Measurements from ENCODE around the gene SETD6. TPM values are rescaled to one million over a fixed set of nuclear protein-coding genes. Genes with fewer than 3 reads are reported as not detected.

The SETD6 gene
- total and polyA plus RNA-seq, 2 of the 8 experiments (the other 6 are each of a cell fraction or from before 2014, with no cell fraction given) = 25.3 to 40.5 TPM

DNA sequence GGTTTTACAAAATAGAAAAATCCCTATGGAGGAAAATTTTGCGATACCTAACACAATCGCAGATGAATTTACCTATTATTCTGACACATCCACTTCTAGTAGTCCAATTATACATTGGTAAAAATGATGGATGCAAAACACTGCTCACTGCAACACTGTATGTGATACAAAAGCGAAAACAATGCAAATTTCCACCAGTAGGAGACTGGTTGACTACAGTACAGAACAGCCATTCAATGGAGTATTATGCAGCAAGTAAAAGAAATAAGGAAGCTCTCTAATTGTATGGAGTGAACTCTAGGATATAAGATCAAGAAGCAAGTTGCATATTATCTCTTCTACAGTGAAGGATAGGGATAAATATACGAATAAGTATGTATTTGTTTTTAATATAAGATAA, 48.5 kb downstream of the SETD6 start:
- Histone ChIP-seq H3K18ac (ENCODE audit: extremely low read depth, low read length) (no peak overlapping the region), H3K27ac (ENCODE audit: low read depth, low read length) (no peak overlapping the region), H3K9me3 (ENCODE audit: insufficient read depth in 2 of 2, low read depth in 1 of 2, low read length in 1 of 2) (no peaks in the 10 kb centered on the region), H3K79me2 (ENCODE audit: control insufficient read depth in 1 of 2, insufficient read depth in 2 of 2, low read length in 2 of 2) (peaks cover 0 to 31% of the 10 kb centered on the region in 2 experiments; a peak in 1 of 4 replicates), H2AK5ac (ENCODE audit: low read depth, low read length) (no peak overlapping the region), H2BK15ac (ENCODE audit: low read length) (no peak overlapping the region), H2BK120ac (replicated peaks; ENCODE audit: low read depth, low read length) (no peak overlapping the region), H3K14ac (ENCODE audit: insufficient read length) (no peak overlapping the region), H4K20me1 (replicated peaks in 1 of 2; ENCODE audit: control insufficient read depth in 1 of 2, insufficient read depth in 2 of 2, low read length in 2 of 2) (peaks cover 4 to 7% of the 10 kb centered on the region in 2 experiments), H3K56ac (replicated peaks; ENCODE audit: insufficient read length, low read depth, low read length) (no peak overlapping the region), H3K79me1 (ENCODE audit: low read depth, low read length) (no peaks in the 10 kb centered on the region; the same call in 1 of the 2 replicates), H3K4ac (replicated peaks; ENCODE audit: insufficient read length, low read depth, low read length) (no peak overlapping the region), H2BK5ac (ENCODE audit: low read depth, low read length) (no peak overlapping the region), H3K27me3 (replicated peaks in 1 of 4; ENCODE audit: control insufficient read depth in 3 of 4, extremely low read depth in 1 of 4, insufficient read depth in 3 of 4, low read length in 3 of 4) (no peaks in the 10 kb centered on the region), H3K9ac (replicated peaks in 1 of 4; ENCODE audit: extremely low read depth in 1 of 4, low read depth in 3 of 4, low read length in 3 of 4) (no peak overlapping the region), H2BK20ac (ENCODE audit: low read length) (no peak overlapping the region), H3K23ac (ENCODE audit: insufficient read length) (no peak overlapping the region), H2BK12ac (ENCODE audit: low read depth, low read length) (no peak overlapping the region), H3K36me3 (ENCODE audit: control insufficient read depth in 2 of 4, insufficient read depth in 4 of 4, low read length in 3 of 4) (peaks cover 7 to 67% (median 34%) of the 10 kb centered on the region in 4 experiments), H4K91ac (replicated peaks; ENCODE audit: insufficient read length, low read length) (no peak overlapping the region), H4K5ac (ENCODE audit: insufficient read length, low read depth, low read length) (no peak overlapping the region), H3K4me1 (replicated peaks in 1 of 4; ENCODE audit: control insufficient read depth in 3 of 4, insufficient read depth in 4 of 4, low read length in 3 of 4) (no peaks in the 10 kb centered on the region), H3K4me3 (ENCODE audit: extremely low read depth in 1 of 4, insufficient read depth in 2 of 4, low read depth in 3 of 4, low read length in 4 of 4) (no peak overlapping the region), H2AFZ (ENCODE audit: low read length) (no peak overlapping the region), H3K4me2 (ENCODE audit: insufficient read depth in 1 of 2, low read depth in 2 of 2, low read length in 2 of 2) (no peak overlapping the region), H4K8ac (ENCODE audit: extremely low read depth, insufficient read depth, low read length) (no peak overlapping the region), H3K23me2 (ENCODE audit: low read depth, low read length) (no peaks in the 10 kb centered on the region)
- CTCF ChIA-PET (ENCODE audit: partially characterized antibody) = interaction anchor here (0.6 to 1.4 kb wide), 4 partner anchors 16 to 96 kb away, joined by 3 to 4 read pairs (median 3); no protein-coding TSS in a partner anchor
- POLR2A ChIA-PET (ENCODE audit: partially characterized antibody) = no interaction called here
- DNase-seq (ENCODE audit: low read depth in 1 of 2, low spot score in 2 of 2) (no peak), FAIRE-seq (no peak)
- 78% methylated on average over 4 of the region's 4 CpGs; no CpG with 5 or more reads in 1 of the 2 experiments for WGBS, 2 experiments (ENCODE audit: extremely low coverage in 1 of 2, insufficient coverage in 1 of 2, insufficient read length in 1 of 2, insufficient replicate concordance in 2 of 2, low coverage in 1 of 2, low lambda C conversion rate in 2 of 2, missing lambda C conversion rate in 1 of 2)
- no peak for TF ChIP-seq SIN3A (conservative IDR thresholded peaks at IDR 0.05 in 1 of 2, IDR thresholded peaks at IDR 0.05 in 1 of 2; ENCODE audit: low read depth in 1 of 2, low read length in 2 of 2)
- no peak for TF ChIP-seq ATF3 (IDR thresholded peaks at IDR 0.05; ENCODE audit: insufficient read depth, low read depth, low read length)
- TF ChIP-seq, protein P1, sequence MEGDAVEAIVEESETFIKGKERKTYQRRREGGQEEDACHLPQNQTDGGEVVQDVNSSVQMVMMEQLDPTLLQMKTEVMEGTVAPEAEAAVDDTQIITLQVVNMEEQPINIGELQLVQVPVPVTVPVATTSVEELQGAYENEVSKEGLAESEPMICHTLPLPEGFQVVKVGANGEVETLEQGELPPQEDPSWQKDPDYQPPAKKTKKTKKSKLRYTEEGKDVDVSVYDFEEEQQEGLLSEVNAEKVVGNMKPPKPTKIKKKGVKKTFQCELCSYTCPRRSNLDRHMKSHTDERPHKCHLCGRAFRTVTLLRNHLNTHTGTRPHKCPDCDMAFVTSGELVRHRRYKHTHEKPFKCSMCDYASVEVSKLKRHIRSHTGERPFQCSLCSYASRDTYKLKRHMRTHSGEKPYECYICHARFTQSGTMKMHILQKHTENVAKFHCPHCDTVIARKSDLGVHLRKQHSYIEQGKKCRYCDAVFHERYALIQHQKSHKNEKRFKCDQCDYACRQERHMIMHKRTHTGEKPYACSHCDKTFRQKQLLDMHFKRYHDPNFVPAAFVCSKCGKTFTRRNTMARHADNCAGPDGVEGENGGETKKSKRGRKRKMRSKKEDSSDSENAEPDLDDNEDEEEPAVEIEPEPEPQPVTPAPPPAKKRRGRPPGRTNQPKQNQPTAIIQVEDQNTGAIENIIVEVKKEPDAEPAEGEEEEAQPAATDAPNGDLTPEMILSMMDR (IDR thresholded peaks at IDR 0.05; ENCODE audit: control extremely low read depth in 1 of 3, insufficient read depth in 1 of 3, low read depth in 1 of 3, low read length in 3 of 3) = no peak
- TF ChIP-seq POU5F1 (IDR thresholded peaks at IDR 0.05; ENCODE audit: low read depth, low read length) = no peak
- no peak for TF ChIP-seq ASH2L (IDR thresholded peaks at IDR 0.05; ENCODE audit: low read length)
- no peak for TF ChIP-seq POLR2AphosphoS5 (IDR thresholded peaks at IDR 0.05; ENCODE audit: low read depth, low read length)
- TF ChIP-seq MAFK (IDR thresholded peaks at IDR 0.05; ENCODE audit: low read depth, low read length) = no peak
